H9 (cell line): ENCODE measurements around the gene KCND2. TPM values are rescaled to one million over a fixed set of nuclear protein-coding genes. Genes with fewer than 3 reads are reported as not detected.

ENCODE experiments used
- DNase-seq: peaks from one replicate; pipeline ENCODE4 v3.0.0-alpha.2; 2017
- H2AFZ ChIP-seq: one replicate; pipeline ENCODE4 v1.6.1; 2013; ENCODE audit warnings: mild to moderate bottlenecking, low read length, control low read depth, moderate library complexity
- H2AK5ac ChIP-seq: 2 replicates; pipeline ENCODE4 v1.6.1; 2013; ENCODE audit warnings: low read length, control low read depth, mixed read lengths; ENCODE audit not compliant: insufficient read length
- H2BK120ac ChIP-seq: one replicate; pipeline ENCODE4 v1.6.1; 2013; ENCODE audit warnings: low read depth, mild to moderate bottlenecking, low read length, control low read depth, inconsistent platforms; ENCODE audit not compliant: poor library complexity, severe bottlenecking
- H2BK12ac ChIP-seq: 2 replicates; pipeline ENCODE4 v1.6.1; 2013; ENCODE audit warnings: low read length, control low read depth, mixed read lengths, low read depth; ENCODE audit not compliant: insufficient read length
- H2BK15ac ChIP-seq: 2 replicates; pipeline ENCODE4 v1.6.1; 2013; ENCODE audit warnings: low read depth, low read length, control low read depth
- H2BK20ac ChIP-seq: one replicate; pipeline ENCODE4 v1.6.1; 2013; ENCODE audit warnings: low read depth, mild to moderate bottlenecking, low read length, control low read depth, inconsistent platforms; ENCODE audit not compliant: poor library complexity, severe bottlenecking
- H2BK5ac ChIP-seq: 2 replicates; pipeline ENCODE4 v1.6.1; 2013; ENCODE audit warnings: low read length, control low read depth, mixed read lengths; ENCODE audit not compliant: insufficient read length
- H3K14ac ChIP-seq: 2 replicates; pipeline ENCODE4 v1.6.1; 2013; ENCODE audit warnings: low read length, control low read depth; ENCODE audit not compliant: insufficient read depth
- H3K18ac ChIP-seq: 2 replicates; pipeline ENCODE4 v1.6.1; 2013; ENCODE audit warnings: low read depth, mild to moderate bottlenecking, mixed read lengths, low read length, control low read depth; ENCODE audit not compliant: insufficient read length
- H3K23ac ChIP-seq: 2 replicates; pipeline ENCODE4 v1.6.1; 2013; ENCODE audit warnings: low read length, control low read depth, mixed read lengths, low read depth; ENCODE audit not compliant: insufficient read length
- H3K23me2 ChIP-seq: 2 replicates; pipeline ENCODE4 v1.6.1; 2013; ENCODE audit warnings: low read depth, mild to moderate bottlenecking, mixed read lengths, low read length, control low read depth; ENCODE audit not compliant: insufficient read length, poor library complexity, severe bottlenecking
- H3K27ac ChIP-seq: 2 replicates; pipeline ENCODE4 v1.5.1; 2013; ENCODE audit warnings: low read length, control low read depth, mixed read lengths, low read depth; ENCODE audit not compliant: insufficient read length
- H3K27me3 ChIP-seq: 2 replicates; pipeline ENCODE4 v1.6.1; 2013; ENCODE audit warnings: low read length, control low read depth, inconsistent platforms; ENCODE audit not compliant: insufficient read depth
- H3K4ac ChIP-seq: 2 replicates; pipeline ENCODE4 v1.6.1; 2013; ENCODE audit warnings: low read depth, mild to moderate bottlenecking, control low read depth, inconsistent platforms, low read length, moderate library complexity
- H3K4me1 ChIP-seq: 2 replicates; pipeline ENCODE4 v1.6.1; 2013; ENCODE audit warnings: low read length, control low read depth, inconsistent platforms; ENCODE audit not compliant: insufficient read depth
- H3K4me2 ChIP-seq: 2 replicates; pipeline ENCODE4 v1.6.1; 2013; ENCODE audit warnings: low read length, control low read depth, mixed read lengths; ENCODE audit not compliant: insufficient read length, insufficient read depth
- H3K56ac ChIP-seq: 2 replicates; pipeline ENCODE4 v1.6.1; 2013; ENCODE audit warnings: low read depth, mild to moderate bottlenecking, mixed read lengths, low read length, control low read depth; ENCODE audit not compliant: insufficient read length
- H3K79me1 ChIP-seq: 2 replicates; pipeline ENCODE4 v1.6.1; 2013; ENCODE audit warnings: low read depth, mild to moderate bottlenecking, moderate library complexity, low read length, control low read depth, inconsistent platforms; ENCODE audit not compliant: insufficient read depth, poor library complexity, severe bottlenecking
- H3K79me2 ChIP-seq: 2 replicates; pipeline ENCODE4 v1.6.1; 2013; ENCODE audit warnings: low read length, control low read depth, inconsistent platforms; ENCODE audit not compliant: insufficient read depth
- H3K9ac ChIP-seq: 2 replicates; pipeline ENCODE4 v1.6.1; 2013; ENCODE audit warnings: low read length, control low read depth, mixed read lengths; ENCODE audit not compliant: insufficient read length; ENCODE audit errors: extremely low read depth
- H3K9me3 ChIP-seq: one replicate; pipeline ENCODE4 v1.6.1; 2013; ENCODE audit warnings: low read depth, low read length, inconsistent platforms; ENCODE audit not compliant: control insufficient read depth
- H3T11ph ChIP-seq: one replicate; pipeline ENCODE4 v1.6.1; 2013; ENCODE audit warnings: mild to moderate bottlenecking, low read length, control low read depth, inconsistent platforms
- H4K20me1 ChIP-seq: one replicate; pipeline ENCODE4 v1.6.1; 2013; ENCODE audit not compliant: control insufficient read depth, insufficient read length, insufficient read depth
- H4K5ac ChIP-seq: 2 replicates; pipeline ENCODE4 v1.6.1; 2013; ENCODE audit warnings: low read depth, mild to moderate bottlenecking, mixed read lengths, low read length, control low read depth; ENCODE audit not compliant: insufficient read length
- H4K8ac ChIP-seq: replicated peaks from 2 replicates; pipeline ENCODE4 v1.6.1; 2013; ENCODE audit warnings: low read length, control low read depth, mixed read lengths, low read depth; ENCODE audit not compliant: insufficient read length
- H4K91ac ChIP-seq: 2 replicates; pipeline ENCODE4 v1.6.1; 2013; ENCODE audit warnings: low read depth, mild to moderate bottlenecking, moderate library complexity, mixed read lengths, low read length, control low read depth; ENCODE audit not compliant: insufficient read length
- H3K27ac Mint-ChIP-seq, 3 experiments: 2 replicates in 2 of 3; 3 replicates in 1 of 3; pipeline ENCODE4 v1.8.0; 2020 to 2021; ENCODE audit warnings: mixed read lengths in 3 of 3, mild to moderate bottlenecking in 1 of 3, moderate library complexity in 1 of 3
- H3K27me3 Mint-ChIP-seq: 2 replicates; pipeline ENCODE4 v1.8.0; 2021; ENCODE audit warnings: low read depth, mild to moderate bottlenecking, moderate library complexity, mixed read lengths
- H3K36me3 Mint-ChIP-seq, 3 experiments: 2 replicates in 2 of 3; 3 replicates in 1 of 3; pipeline ENCODE4 v1.8.0; 2020 to 2021; ENCODE audit warnings: low read depth in 3 of 3, mixed read lengths in 3 of 3; ENCODE audit not compliant: insufficient read depth in 1 of 3
- H3K4me1 Mint-ChIP-seq, 2 experiments: 2 replicates each; pipeline ENCODE4 v1.8.0; 2020; ENCODE audit warnings: mixed read lengths in 2 of 2
- H3K4me3 Mint-ChIP-seq, 2 experiments: 2 replicates in 1 of 2; 3 replicates in 1 of 2; pipeline ENCODE4 v1.8.0; 2020 to 2021; ENCODE audit warnings: mild to moderate bottlenecking in 2 of 2, mixed read lengths in 2 of 2, moderate library complexity in 1 of 2
- H3K9me3 Mint-ChIP-seq, 2 experiments: 2 replicates in 1 of 2; 3 replicates in 1 of 2; pipeline ENCODE4 v1.8.0; 2020; ENCODE audit warnings: mild to moderate bottlenecking in 2 of 2, mixed read lengths in 2 of 2, moderate library complexity in 1 of 2
- CTCF ChIP-seq: fragments of 200-600 bp; sonication (generic); conservative IDR thresholded peaks from 3 replicates; pipeline ENCODE4 v1.8.0; 2021; ENCODE audit warnings: antibody characterized with exemption, mild to moderate bottlenecking
- total RNA-seq: library from RNA; stranded (reverse); gene quantifications from 2 replicates; pipeline ENCODE4 v1.2.1, GENCODE V29; 2021

KCND2 gene
- total RNA-seq, 1 experiment from 2014 or later = 6.4 TPM

GRCh38 chr7:120373174-120373573 is 100.2 kb downstream of the KCND2 start:
- no peak overlapping the region for H3K14ac ChIP-seq
- H3K9ac ChIP-seq = no peak overlapping the region
- H2BK15ac ChIP-seq = no peak overlapping the region
- H2BK5ac ChIP-seq = no peak overlapping the region
- no peaks in the 10 kb centered on the region for H3K9me3 ChIP-seq
- H2AFZ ChIP-seq = no peak overlapping the region
- no peaks in the 10 kb centered on the region for H3K79me2 ChIP-seq
- Mint-ChIP-seq H3K9me3 (no peaks in the 10 kb centered on the region), H3K4me3 (no peak overlapping the region), H3K27me3 (no peaks in the 10 kb centered on the region), H3K27ac (no peak overlapping the region), H3K36me3 (no peaks in the 10 kb centered on the region), H3K4me1 (peaks cover 7 to 9% of the 10 kb centered on the region in 2 experiments; a peak in 3 of 4 replicates)
- no peak overlapping the region for H4K91ac ChIP-seq
- H3T11ph ChIP-seq = no peak overlapping the region
- no peak overlapping the region for H3K4me2 ChIP-seq
- no peaks in the 10 kb centered on the region for H3K27me3 ChIP-seq
- DNase-seq = no peak
- H4K20me1 ChIP-seq = no peaks in the 10 kb centered on the region
- no peaks in the 10 kb centered on the region for H3K23me2 ChIP-seq
- H3K27ac ChIP-seq = no peak overlapping the region
- H3K56ac ChIP-seq = no peak overlapping the region
- no peak overlapping the region for H3K23ac ChIP-seq
- no peak overlapping the region for H2AK5ac ChIP-seq
- H4K8ac ChIP-seq = no peak overlapping the region
- H2BK20ac ChIP-seq = no peak overlapping the region
- no peaks in the 10 kb centered on the region for H3K4me1 ChIP-seq
- no peak overlapping the region for H2BK120ac ChIP-seq
- no peak overlapping the region for H3K4ac ChIP-seq
- H2BK12ac ChIP-seq = no peak overlapping the region
- no peak for TF ChIP-seq CTCF
- H3K79me1 ChIP-seq = no peaks in the 10 kb centered on the region
- H4K5ac ChIP-seq = no peak overlapping the region
- H3K18ac ChIP-seq = no peak overlapping the region
